H1 (cell line): Measurements from ENCODE around the gene RANBP17. TPM values are rescaled to one million over a fixed set of nuclear protein-coding genes. Genes with fewer than 3 reads are reported as not detected.

ENCODE experiments used
- ATF3 ChIP-seq: IDR thresholded peaks from 2 replicates; pipeline ENCODE4 v1.6.1; 2011; ENCODE audit warnings: low read depth, mild to moderate bottlenecking, low read length; ENCODE audit not compliant: insufficient read depth
- BRCA1 ChIP-seq: IDR thresholded peaks from 2 replicates; pipeline ENCODE4 v1.6.1; 2012; ENCODE audit warnings: low read depth, low read length, improper control_type of control experiment
- GTF2F1 ChIP-seq: IDR thresholded peaks from 2 replicates; pipeline ENCODE4 v1.6.1; 2012; ENCODE audit warnings: low read depth, low read length, improper control_type of control experiment, borderline replicate concordance
- MAFK ChIP-seq: IDR thresholded peaks from 2 replicates; pipeline ENCODE4 v1.6.1; 2012; ENCODE audit warnings: low read depth, mild to moderate bottlenecking, improper control_type of control experiment, low read length
- PHF8 ChIP-seq: fragments of 200-600 bp; sonication (generic); conservative IDR thresholded peaks from 2 replicates; pipeline ENCODE4 v1.7.1; 2012; ENCODE audit warnings: low read depth, mild to moderate bottlenecking, inconsistent platforms, low read length, moderate library complexity
- TAF1 ChIP-seq: IDR thresholded peaks from 2 replicates; pipeline ENCODE4 v1.6.1; 2011; ENCODE audit warnings: mild to moderate bottlenecking, low read depth, low read length
- polyA plus RNA-seq, 7 experiments: library from polyadenylated mRNA; depleted of rRNA in 3 of 7; stranded (reverse) in 5 of 7; unstranded in 2 of 7; fragments of >200 nt in 5 of 7; fragments of 200-250 nt in 2 of 7; gene quantifications; 1 replicate in 5 of 7; 2 replicates in 1 of 7; 4 replicates in 1 of 7; pipeline versions ENCODE4 v1.2.1 to v1.2.3, GENCODE V29; 2011 to 2013; ENCODE audit warnings: missing spikeins in 2 of 7, mixed read lengths in 2 of 7
- total RNA-seq: library from RNA; stranded (reverse); fragmentation: NEBNext Ultra II Directional; extraction: Animal tissue kit (Norgen Biotek cat#: 25700); gene quantifications from 2 replicates; pipeline ENCODE4 v1.2.1, GENCODE V29; 2021

Gene RANBP17
- total and polyA plus RNA-seq, 2 of the 8 experiments (the other 6 are each of a cell fraction or from before 2014, with no cell fraction given), result 8.6 to 21.3 TPM

GRCh38 chr5:171288066-171288465 is 426.2 kb downstream of the RANBP17 start (continued):
- TF ChIP-seq PHF8 (no peak), BRCA1 (no peak), MAFK (no peak), GTF2F1 (no peak), TAF1 (no peak), ATF3 (no peak)
